HCT116 (cell line): ENCODE data around the gene SLC38A6.

Source experiments
- ELF1 ChIP-seq: IDR thresholded peaks from 2 replicates; pipeline ENCODE4 v1.6.1; 2012; ENCODE audit warnings: low read depth, borderline replicate concordance
- EZH2phosphoT487 ChIP-seq: fragments of 200-600 bp; IDR thresholded peaks from 2 replicates; pipeline ENCODE4 v1.6.1; 2018; ENCODE audit warnings: antibody characterized with exemption, borderline replicate concordance
- FOSL1 ChIP-seq: IDR thresholded peaks from 2 replicates; pipeline ENCODE4 v1.6.1; 2012; ENCODE audit warnings: low read depth
- JUND ChIP-seq: IDR thresholded peaks from 2 replicates; pipeline ENCODE4 v1.6.1; 2012
- POLR2A ChIP-seq: IDR thresholded peaks from 2 replicates; pipeline ENCODE4 v1.7.0; 2011; ENCODE audit warnings: borderline replicate concordance; ENCODE audit not compliant: insufficient read depth, insufficient read length; ENCODE audit errors: extremely low read depth
- POLR2AphosphoS5 ChIP-seq: IDR thresholded peaks from 2 replicates; pipeline ENCODE4 v1.6.1; 2011; ENCODE audit warnings: mild to moderate bottlenecking, low read depth, low read length, moderate library complexity
- RAD21 ChIP-seq: IDR thresholded peaks from 2 replicates; pipeline ENCODE4 v1.6.1; 2012; ENCODE audit warnings: low read depth, mild to moderate bottlenecking
- SIN3A ChIP-seq: IDR thresholded peaks from 2 replicates; pipeline ENCODE4 v1.6.1; 2012; ENCODE audit warnings: low read depth
- YY1 ChIP-seq: IDR thresholded peaks from 2 replicates; pipeline ENCODE4 v1.6.1; 2011; ENCODE audit warnings: low read length, low read depth, moderate library complexity, mild to moderate bottlenecking; ENCODE audit not compliant: insufficient replicate concordance; ENCODE audit errors: extremely low read depth
- ZNF274 ChIP-seq: fragments of 200-500 bp; sonication (Bioruptor generic); IDR thresholded peaks from 2 replicates; pipeline ENCODE4 v1.6.1; 2014; ENCODE audit warnings: mild to moderate bottlenecking, low read depth, low read length, inconsistent platforms
- TF ChIP-seq, protein P1 (sequence below): IDR thresholded peaks from 2 replicates; pipeline ENCODE4 v1.6.1; 2012; ENCODE audit warnings: low read depth
- TF ChIP-seq, protein P2 (sequence below), 3 experiments: fragments of 200-600 bp in 1 of 3; sonication (generic) in 1 of 3; IDR thresholded peaks in 2 of 3; conservative IDR thresholded peaks in 1 of 3; 2 replicates each; pipeline ENCODE4 v1.5.1; 2012 to 2017; ENCODE audit warnings: low read depth in 2 of 3, low read length in 2 of 3, antibody characterized with exemption in 1 of 3, borderline replicate concordance in 1 of 3, control low read depth in 1 of 3, mild to moderate bottlenecking in 1 of 3, mixed read lengths in 1 of 3, mixed run types in 1 of 3, moderate library complexity in 1 of 3; ENCODE audit not compliant: insufficient read depth in 1 of 3
- TF ChIP-seq, protein P3 (sequence below): IDR thresholded peaks from 2 replicates; pipeline ENCODE4 v1.6.1; 2012
- TF ChIP-seq, protein P4 (sequence below): IDR thresholded peaks from 2 replicates; pipeline ENCODE4 v1.6.1; 2012

DNA sequence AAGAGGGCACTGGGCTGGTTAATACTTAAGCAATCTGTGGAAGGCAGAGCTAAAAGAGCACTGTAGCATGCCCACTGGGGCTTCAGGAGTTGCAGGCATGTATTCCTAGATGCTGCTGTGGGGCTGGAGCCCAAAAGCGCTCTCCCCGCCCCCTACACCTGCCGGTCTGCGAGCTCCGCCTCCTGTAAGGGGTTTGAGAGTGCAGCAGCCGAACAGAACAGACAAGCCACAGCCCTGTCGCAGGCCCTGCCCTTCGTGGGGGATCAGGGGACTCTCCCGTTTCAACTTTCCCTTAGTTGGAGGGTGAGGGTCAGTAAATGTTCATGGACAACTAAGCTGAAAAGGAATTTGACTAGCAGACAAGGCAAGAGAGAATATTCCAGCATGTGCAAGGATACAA is 17.6 kb downstream of the SLC38A6 start:
- TF ChIP-seq, protein P1, sequence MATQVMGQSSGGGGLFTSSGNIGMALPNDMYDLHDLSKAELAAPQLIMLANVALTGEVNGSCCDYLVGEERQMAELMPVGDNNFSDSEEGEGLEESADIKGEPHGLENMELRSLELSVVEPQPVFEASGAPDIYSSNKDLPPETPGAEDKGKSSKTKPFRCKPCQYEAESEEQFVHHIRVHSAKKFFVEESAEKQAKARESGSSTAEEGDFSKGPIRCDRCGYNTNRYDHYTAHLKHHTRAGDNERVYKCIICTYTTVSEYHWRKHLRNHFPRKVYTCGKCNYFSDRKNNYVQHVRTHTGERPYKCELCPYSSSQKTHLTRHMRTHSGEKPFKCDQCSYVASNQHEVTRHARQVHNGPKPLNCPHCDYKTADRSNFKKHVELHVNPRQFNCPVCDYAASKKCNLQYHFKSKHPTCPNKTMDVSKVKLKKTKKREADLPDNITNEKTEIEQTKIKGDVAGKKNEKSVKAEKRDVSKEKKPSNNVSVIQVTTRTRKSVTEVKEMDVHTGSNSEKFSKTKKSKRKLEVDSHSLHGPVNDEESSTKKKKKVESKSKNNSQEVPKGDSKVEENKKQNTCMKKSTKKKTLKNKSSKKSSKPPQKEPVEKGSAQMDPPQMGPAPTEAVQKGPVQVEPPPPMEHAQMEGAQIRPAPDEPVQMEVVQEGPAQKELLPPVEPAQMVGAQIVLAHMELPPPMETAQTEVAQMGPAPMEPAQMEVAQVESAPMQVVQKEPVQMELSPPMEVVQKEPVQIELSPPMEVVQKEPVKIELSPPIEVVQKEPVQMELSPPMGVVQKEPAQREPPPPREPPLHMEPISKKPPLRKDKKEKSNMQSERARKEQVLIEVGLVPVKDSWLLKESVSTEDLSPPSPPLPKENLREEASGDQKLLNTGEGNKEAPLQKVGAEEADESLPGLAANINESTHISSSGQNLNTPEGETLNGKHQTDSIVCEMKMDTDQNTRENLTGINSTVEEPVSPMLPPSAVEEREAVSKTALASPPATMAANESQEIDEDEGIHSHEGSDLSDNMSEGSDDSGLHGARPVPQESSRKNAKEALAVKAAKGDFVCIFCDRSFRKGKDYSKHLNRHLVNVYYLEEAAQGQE, result no peak
- no peak for TF ChIP-seq ELF1
- TF ChIP-seq, protein P2, sequence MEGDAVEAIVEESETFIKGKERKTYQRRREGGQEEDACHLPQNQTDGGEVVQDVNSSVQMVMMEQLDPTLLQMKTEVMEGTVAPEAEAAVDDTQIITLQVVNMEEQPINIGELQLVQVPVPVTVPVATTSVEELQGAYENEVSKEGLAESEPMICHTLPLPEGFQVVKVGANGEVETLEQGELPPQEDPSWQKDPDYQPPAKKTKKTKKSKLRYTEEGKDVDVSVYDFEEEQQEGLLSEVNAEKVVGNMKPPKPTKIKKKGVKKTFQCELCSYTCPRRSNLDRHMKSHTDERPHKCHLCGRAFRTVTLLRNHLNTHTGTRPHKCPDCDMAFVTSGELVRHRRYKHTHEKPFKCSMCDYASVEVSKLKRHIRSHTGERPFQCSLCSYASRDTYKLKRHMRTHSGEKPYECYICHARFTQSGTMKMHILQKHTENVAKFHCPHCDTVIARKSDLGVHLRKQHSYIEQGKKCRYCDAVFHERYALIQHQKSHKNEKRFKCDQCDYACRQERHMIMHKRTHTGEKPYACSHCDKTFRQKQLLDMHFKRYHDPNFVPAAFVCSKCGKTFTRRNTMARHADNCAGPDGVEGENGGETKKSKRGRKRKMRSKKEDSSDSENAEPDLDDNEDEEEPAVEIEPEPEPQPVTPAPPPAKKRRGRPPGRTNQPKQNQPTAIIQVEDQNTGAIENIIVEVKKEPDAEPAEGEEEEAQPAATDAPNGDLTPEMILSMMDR (IDR thresholded peaks at IDR 0.05 in 2 of 3, conservative IDR thresholded peaks at IDR 0.05 in 1 of 3; ENCODE audit: borderline replicate concordance in 1 of 3, insufficient read depth in 1 of 3, low read depth in 2 of 3, low read length in 2 of 3), result no peak
- no peak for TF ChIP-seq ZNF274
- no peak for TF ChIP-seq POLR2A
- no peak for TF ChIP-seq EZH2phosphoT487
- no peak for TF ChIP-seq POLR2AphosphoS5
- TF ChIP-seq SIN3A, result no peak
- TF ChIP-seq YY1, result no peak
- TF ChIP-seq JUND, result no peak
- no peak for TF ChIP-seq RAD21
- TF ChIP-seq, protein P3, sequence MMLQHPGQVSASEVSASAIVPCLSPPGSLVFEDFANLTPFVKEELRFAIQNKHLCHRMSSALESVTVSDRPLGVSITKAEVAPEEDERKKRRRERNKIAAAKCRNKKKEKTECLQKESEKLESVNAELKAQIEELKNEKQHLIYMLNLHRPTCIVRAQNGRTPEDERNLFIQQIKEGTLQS, result no peak
- TF ChIP-seq, protein P4, sequence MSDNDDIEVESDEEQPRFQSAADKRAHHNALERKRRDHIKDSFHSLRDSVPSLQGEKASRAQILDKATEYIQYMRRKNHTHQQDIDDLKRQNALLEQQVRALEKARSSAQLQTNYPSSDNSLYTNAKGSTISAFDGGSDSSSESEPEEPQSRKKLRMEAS, result no peak
- TF ChIP-seq FOSL1, result no peak
